ENCODE results near the gene ZNF32. TPM values are rescaled to one million over a fixed set of nuclear protein-coding genes. Genes with fewer than 3 reads are reported as not detected.
A peak's percentile ranks its signal among the peaks of the same experiment; 100 is the strongest.

The ZNF32 gene
- total RNA-seq, 2 donors from 2014 or later: 56.1 to 56.5 TPM

DNA sequence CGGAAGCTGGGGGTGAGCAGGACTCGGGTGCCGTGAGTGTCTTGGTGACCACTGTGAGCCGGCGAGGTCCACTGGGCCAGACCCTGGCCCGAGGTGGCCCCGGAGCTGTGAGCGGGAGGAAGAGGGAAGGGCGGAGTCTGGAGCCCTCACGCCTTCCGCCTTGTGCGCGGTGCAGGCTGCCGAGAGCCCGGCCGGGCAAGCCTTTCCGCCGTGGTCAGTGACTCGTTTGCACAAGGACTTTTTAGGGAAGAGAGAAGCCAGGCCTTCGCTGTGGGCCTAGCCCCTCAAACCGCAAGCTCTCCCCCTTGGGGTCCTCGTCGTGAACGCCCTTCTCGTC lies 40.9 kb upstream of the ZNF32 start:
- DNase-seq (ENCODE audit: low spot score): peak; percentile 63
- peaks cover 0 to 36% of the 10 kb centered on the region in 2 donors for H3K4me1 ChIP-seq
- TF ChIP-seq, protein P1, sequence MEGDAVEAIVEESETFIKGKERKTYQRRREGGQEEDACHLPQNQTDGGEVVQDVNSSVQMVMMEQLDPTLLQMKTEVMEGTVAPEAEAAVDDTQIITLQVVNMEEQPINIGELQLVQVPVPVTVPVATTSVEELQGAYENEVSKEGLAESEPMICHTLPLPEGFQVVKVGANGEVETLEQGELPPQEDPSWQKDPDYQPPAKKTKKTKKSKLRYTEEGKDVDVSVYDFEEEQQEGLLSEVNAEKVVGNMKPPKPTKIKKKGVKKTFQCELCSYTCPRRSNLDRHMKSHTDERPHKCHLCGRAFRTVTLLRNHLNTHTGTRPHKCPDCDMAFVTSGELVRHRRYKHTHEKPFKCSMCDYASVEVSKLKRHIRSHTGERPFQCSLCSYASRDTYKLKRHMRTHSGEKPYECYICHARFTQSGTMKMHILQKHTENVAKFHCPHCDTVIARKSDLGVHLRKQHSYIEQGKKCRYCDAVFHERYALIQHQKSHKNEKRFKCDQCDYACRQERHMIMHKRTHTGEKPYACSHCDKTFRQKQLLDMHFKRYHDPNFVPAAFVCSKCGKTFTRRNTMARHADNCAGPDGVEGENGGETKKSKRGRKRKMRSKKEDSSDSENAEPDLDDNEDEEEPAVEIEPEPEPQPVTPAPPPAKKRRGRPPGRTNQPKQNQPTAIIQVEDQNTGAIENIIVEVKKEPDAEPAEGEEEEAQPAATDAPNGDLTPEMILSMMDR (IDR thresholded peaks at IDR 0.05): no peak
- no peaks in the 10 kb centered on the region for H3K36me3 ChIP-seq
- H3K27me3 ChIP-seq: no peaks in the 10 kb centered on the region
- peak overlapping the region; percentile 40 to 63 for H3K4me3 ChIP-seq
- peak overlapping the region; percentile 78 to 86 for H3K27ac ChIP-seq
- H3K9me3 ChIP-seq: no peaks in the 10 kb centered on the region

DNA sequence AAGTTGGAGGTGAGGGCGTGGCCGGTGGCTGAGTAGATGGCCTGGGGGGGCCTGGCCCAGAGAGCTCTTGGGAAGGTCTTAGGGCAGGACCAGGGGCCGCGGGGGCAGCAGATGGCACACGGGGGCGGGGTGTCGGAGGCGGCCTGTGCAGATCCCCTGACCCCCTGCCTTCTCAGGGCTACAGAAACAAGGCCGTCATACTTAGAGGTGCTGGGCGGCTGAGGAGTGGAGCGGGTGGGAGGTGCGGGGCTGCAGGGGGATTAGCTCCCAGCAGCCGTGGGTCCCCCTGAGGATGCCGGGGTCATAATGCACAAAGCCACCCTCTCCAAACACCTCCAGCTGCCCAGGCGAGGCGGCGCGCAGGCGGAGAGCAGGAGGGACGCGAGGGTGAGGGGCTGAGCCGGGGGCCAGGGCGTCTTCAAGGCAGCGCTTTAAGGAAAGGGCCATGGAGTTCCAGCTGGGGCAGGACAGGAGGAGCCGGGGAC lies 40.4 kb upstream of the ZNF32 start:
- Histone ChIP-seq H3K27me3 (no peaks in the 10 kb centered on the region), H3K9me3 (no peaks in the 10 kb centered on the region), H3K36me3 (no peaks in the 10 kb centered on the region), H3K4me1 (peaks cover 0 to 33% of the 10 kb centered on the region in 2 donors), H3K27ac (peak overlapping the region; percentile 78 to 86), H3K4me3 (peak overlapping the region in 1 of 2 donors; percentile 63)
- TF ChIP-seq, protein P1 (IDR thresholded peaks at IDR 0.05): no peak
- no peak for DNase-seq (ENCODE audit: low spot score)

DNA sequence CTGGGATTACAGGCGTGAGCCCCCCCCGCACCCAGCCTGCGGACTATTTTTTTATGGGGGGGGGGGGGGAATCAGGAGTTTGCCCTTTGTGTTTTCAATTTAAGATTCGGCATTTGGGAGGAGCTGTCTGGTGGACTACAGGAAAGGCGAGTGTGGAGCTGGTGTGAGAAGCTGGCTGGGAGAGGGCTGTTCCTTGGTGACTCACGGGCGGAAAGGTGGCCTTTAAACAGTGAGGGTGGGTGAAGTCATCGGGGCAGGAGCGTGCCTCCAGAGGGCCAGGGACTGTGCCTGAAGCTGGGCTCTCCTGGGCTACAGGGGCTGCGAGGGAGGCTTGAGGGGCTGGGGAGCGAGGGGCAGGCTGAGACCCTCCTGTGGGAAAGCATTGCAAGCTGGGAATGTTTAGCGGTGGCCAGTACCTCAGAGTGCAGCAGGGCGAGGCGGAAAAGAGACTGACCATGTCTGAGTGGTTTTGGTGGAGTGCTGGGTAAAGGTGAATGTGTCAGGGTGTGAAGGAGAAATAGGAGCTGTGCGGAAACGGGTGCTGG lies 39.7 kb upstream of the ZNF32 start:
- peaks cover 0 to 28% of the 10 kb centered on the region in 2 donors for H3K4me1 ChIP-seq
- TF ChIP-seq, protein P1 (IDR thresholded peaks at IDR 0.05): no peak
- H3K27ac ChIP-seq: no peak overlapping the region
- H3K27me3 ChIP-seq: no peaks in the 10 kb centered on the region
- H3K36me3 ChIP-seq: no peaks in the 10 kb centered on the region
- DNase-seq (ENCODE audit: low spot score): no peak
- H3K9me3 ChIP-seq: no peaks in the 10 kb centered on the region
- H3K4me3 ChIP-seq: no peak overlapping the region

DNA sequence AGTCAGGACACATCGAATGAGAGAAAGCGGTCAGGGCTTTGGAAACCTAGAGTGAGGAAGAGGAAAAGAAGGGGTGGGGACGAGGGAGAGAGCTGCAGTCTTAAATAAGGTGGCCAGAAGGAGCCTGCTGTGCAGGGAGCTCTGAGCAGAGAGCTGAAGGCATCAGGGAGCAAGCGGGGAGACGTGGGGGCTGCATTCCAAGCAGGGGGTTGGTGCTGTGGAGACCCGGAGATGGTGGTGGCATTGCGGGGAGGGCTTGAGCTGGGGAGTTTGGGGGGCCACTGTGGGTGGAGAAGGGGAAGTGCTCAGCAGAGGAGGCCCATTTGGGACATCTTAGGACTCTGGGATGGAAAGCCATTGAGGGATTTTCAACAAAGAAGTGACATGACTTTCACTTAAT lies 38.7 kb upstream of the ZNF32 start:
- Histone ChIP-seq H3K4me1 (peaks cover 0 to 28% of the 10 kb centered on the region in 2 donors), H3K9me3 (no peaks in the 10 kb centered on the region), H3K27me3 (no peaks in the 10 kb centered on the region), H3K27ac (no peak overlapping the region), H3K4me3 (no peak overlapping the region), H3K36me3 (no peaks in the 10 kb centered on the region)
- TF ChIP-seq, protein P1 (IDR thresholded peaks at IDR 0.05): no peak
- no peak for DNase-seq (ENCODE audit: low spot score)

DNA sequence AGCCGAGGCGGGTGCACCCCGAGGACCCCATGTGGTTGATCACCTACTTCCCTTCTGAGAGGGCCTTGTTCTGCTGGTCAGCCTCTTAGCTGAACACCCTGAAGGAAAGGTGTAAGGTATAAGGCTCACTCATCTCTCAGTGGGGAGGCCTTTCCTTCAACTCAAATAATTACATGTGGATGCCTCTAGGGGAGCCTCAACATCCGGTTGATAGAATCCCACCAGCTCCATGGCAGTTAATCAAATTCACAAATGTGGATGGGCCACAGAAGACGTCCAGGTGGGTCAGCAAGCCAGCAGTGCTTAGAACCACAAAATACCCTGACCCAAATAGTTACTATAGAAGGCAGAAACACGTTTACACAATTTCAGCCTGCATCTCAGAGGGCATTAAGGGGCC lies 37.7 kb upstream of the ZNF32 start:
- Histone ChIP-seq H3K27me3 (no peaks in the 10 kb centered on the region), H3K4me1 (peaks cover 0 to 20% of the 10 kb centered on the region in 2 donors), H3K27ac (no peak overlapping the region), H3K4me3 (no peak overlapping the region), H3K9me3 (no peaks in the 10 kb centered on the region), H3K36me3 (no peaks in the 10 kb centered on the region)
- TF ChIP-seq, protein P1 (IDR thresholded peaks at IDR 0.05): peak in 1 of 2 donors; percentile 24
- DNase-seq (ENCODE audit: low spot score): no peak

DNA sequence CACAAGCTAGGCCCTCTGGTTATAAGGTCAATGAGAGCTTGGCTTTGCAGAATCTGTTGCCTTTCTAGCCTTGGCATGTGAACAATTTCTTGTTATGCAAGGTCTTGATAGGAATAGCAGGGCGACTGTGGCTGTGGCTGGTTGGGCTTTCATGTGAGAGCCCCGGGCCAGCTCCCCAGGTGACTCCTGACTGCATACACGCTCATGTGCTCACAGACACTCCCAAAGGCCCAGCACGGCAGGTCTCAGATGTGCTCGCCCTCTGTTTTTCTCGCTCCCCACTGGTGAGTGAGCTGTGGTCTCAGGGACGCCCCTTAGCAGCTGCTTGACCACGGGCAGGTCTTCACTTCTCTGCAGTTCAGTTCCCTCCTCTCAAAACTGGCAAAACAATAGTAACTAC lies 37.1 kb upstream of the ZNF32 start:
- H3K27ac ChIP-seq: no peak overlapping the region
- TF ChIP-seq, protein P1 (IDR thresholded peaks at IDR 0.05): no peak
- H3K36me3 ChIP-seq: no peaks in the 10 kb centered on the region
- DNase-seq (ENCODE audit: low spot score): no peak
- no peak overlapping the region for H3K4me3 ChIP-seq
- H3K4me1 ChIP-seq: peaks cover 0 to 21% of the 10 kb centered on the region in 2 donors
- H3K9me3 ChIP-seq: no peaks in the 10 kb centered on the region
- no peaks in the 10 kb centered on the region for H3K27me3 ChIP-seq

Measured in right atrium auricular region (tissue), 2 donors.